ENCODE measurements around the gene F7.

F7 gene

GRCh38 chr13:113088691-113089020 lies 16.9 kb upstream of the F7 start:
- no peaks in the 10 kb centered on the region for H3K9me3 ChIP-seq (ENCODE audit: low read depth, low read length)
- no peak overlapping the region for H3K27ac ChIP-seq
- no peak overlapping the region for H3K4me3 ChIP-seq
- TF ChIP-seq EZH2 (IDR thresholded peaks at IDR 0.05) (no peak), FOXP2 (optimal IDR thresholded peaks at IDR 0.05; ENCODE audit: control extremely low read depth, extremely low read length, insufficient read depth) (no peak), POLR2AphosphoS5 (IDR thresholded peaks at IDR 0.05; ENCODE audit: borderline replicate concordance, low read depth, low read length) (no peak)
- H3K9ac ChIP-seq (ENCODE audit: insufficient read length): no peak overlapping the region
- H3K36me3 ChIP-seq (ENCODE audit: insufficient read depth, low read length): no peaks in the 10 kb centered on the region
- no peak for DNase-seq (ENCODE audit: low read depth, low spot score)

GRCh38 chr13:113089693-113090414 lies 15.7 kb upstream of the F7 start:
- H3K9me3 ChIP-seq (ENCODE audit: low read depth, low read length): no peaks in the 10 kb centered on the region
- H3K9ac ChIP-seq (ENCODE audit: insufficient read length): no peak overlapping the region
- H3K4me3 ChIP-seq: no peak overlapping the region
- no peaks in the 10 kb centered on the region for H3K36me3 ChIP-seq (ENCODE audit: insufficient read depth, low read length)
- TF ChIP-seq FOXP2 (optimal IDR thresholded peaks at IDR 0.05; ENCODE audit: control extremely low read depth, extremely low read length, insufficient read depth) (no peak), EZH2 (IDR thresholded peaks at IDR 0.05) (no peak), POLR2AphosphoS5 (IDR thresholded peaks at IDR 0.05; ENCODE audit: borderline replicate concordance, low read depth, low read length) (no peak)
- no peak for DNase-seq (ENCODE audit: low read depth, low spot score)
- no peak overlapping the region for H3K27ac ChIP-seq

- Histone ChIP-seq H3K4me3 (no peak overlapping the region), H3K36me3 (ENCODE audit: insufficient read depth, low read length) (no peaks in the 10 kb centered on the region), H3K27ac (no peak overlapping the region), H3K9me3 (ENCODE audit: low read depth, low read length) (no peaks in the 10 kb centered on the region), H3K9ac (ENCODE audit: insufficient read length) (no peak overlapping the region)
- TF ChIP-seq EZH2 (IDR thresholded peaks at IDR 0.05) (no peak), FOXP2 (optimal IDR thresholded peaks at IDR 0.05; ENCODE audit: control extremely low read depth, extremely low read length, insufficient read depth) (no peak), POLR2AphosphoS5 (IDR thresholded peaks at IDR 0.05; ENCODE audit: borderline replicate concordance, low read depth, low read length) (no peak)
- no peak for DNase-seq (ENCODE audit: low read depth, low spot score)
Observed at GRCh38 chr13:113090415-113090770, 15.2 kb upstream of the F7 start.

GRCh38 chr13:113090806-113091205 lies 14.8 kb upstream of the F7 start:
- no peaks in the 10 kb centered on the region for H3K36me3 ChIP-seq (ENCODE audit: insufficient read depth, low read length)
- no peak overlapping the region for H3K9ac ChIP-seq (ENCODE audit: insufficient read length)
- no peak overlapping the region for H3K27ac ChIP-seq
- TF ChIP-seq FOXP2 (optimal IDR thresholded peaks at IDR 0.05; ENCODE audit: control extremely low read depth, extremely low read length, insufficient read depth): no peak
- no peak for TF ChIP-seq EZH2 (IDR thresholded peaks at IDR 0.05)
- TF ChIP-seq POLR2AphosphoS5 (IDR thresholded peaks at IDR 0.05; ENCODE audit: borderline replicate concordance, low read depth, low read length): no peak
- H3K9me3 ChIP-seq (ENCODE audit: low read depth, low read length): no peaks in the 10 kb centered on the region
- no peak overlapping the region for H3K4me3 ChIP-seq
- no peak for DNase-seq (ENCODE audit: low read depth, low spot score)

- H3K4me3 ChIP-seq: no peak overlapping the region
- H3K36me3 ChIP-seq (ENCODE audit: insufficient read depth, low read length): no peaks in the 10 kb centered on the region
- H3K27ac ChIP-seq: no peak overlapping the region
- no peaks in the 10 kb centered on the region for H3K9me3 ChIP-seq (ENCODE audit: low read depth, low read length)
- no peak overlapping the region for H3K9ac ChIP-seq (ENCODE audit: insufficient read length)
- TF ChIP-seq EZH2 (IDR thresholded peaks at IDR 0.05): no peak
- no peak for TF ChIP-seq POLR2AphosphoS5 (IDR thresholded peaks at IDR 0.05; ENCODE audit: borderline replicate concordance, low read depth, low read length)
- TF ChIP-seq FOXP2 (optimal IDR thresholded peaks at IDR 0.05; ENCODE audit: control extremely low read depth, extremely low read length, insufficient read depth): no peak
- DNase-seq (ENCODE audit: low read depth, low spot score): no peak
Observed at GRCh38 chr13:113091211-113091771, 14.3 kb upstream of the F7 start.

- H3K27ac ChIP-seq: no peak overlapping the region
- TF ChIP-seq POLR2AphosphoS5 (IDR thresholded peaks at IDR 0.05; ENCODE audit: borderline replicate concordance, low read depth, low read length): no peak
- TF ChIP-seq FOXP2 (optimal IDR thresholded peaks at IDR 0.05; ENCODE audit: control extremely low read depth, extremely low read length, insufficient read depth): no peak
- no peak for TF ChIP-seq EZH2 (IDR thresholded peaks at IDR 0.05)
Observed at GRCh38 chr13:113091891-113092775, 13.5 kb upstream of the F7 start.

GRCh38 chr13:113092776-113093579 lies 12.6 kb upstream of the F7 start:
- no peak overlapping the region for H3K4me3 ChIP-seq
- H3K9ac ChIP-seq (ENCODE audit: insufficient read length): no peak overlapping the region
- H3K27ac ChIP-seq: no peak overlapping the region
- TF ChIP-seq FOXP2 (optimal IDR thresholded peaks at IDR 0.05; ENCODE audit: control extremely low read depth, extremely low read length, insufficient read depth) (no peak), POLR2AphosphoS5 (IDR thresholded peaks at IDR 0.05; ENCODE audit: borderline replicate concordance, low read depth, low read length) (no peak), EZH2 (IDR thresholded peaks at IDR 0.05) (no peak)
- H3K9me3 ChIP-seq (ENCODE audit: low read depth, low read length): no peaks in the 10 kb centered on the region
- DNase-seq (ENCODE audit: low read depth, low spot score): no peak
- no peaks in the 10 kb centered on the region for H3K36me3 ChIP-seq (ENCODE audit: insufficient read depth, low read length)

More at GRCh38 chr13:113091891-113092775, 13.5 kb upstream of the F7 start:
- Histone ChIP-seq H3K4me3 (no peak overlapping the region), H3K9me3 (ENCODE audit: low read depth, low read length) (no peaks in the 10 kb centered on the region), H3K9ac (ENCODE audit: insufficient read length) (no peak overlapping the region), H3K36me3 (ENCODE audit: insufficient read depth, low read length) (no peaks in the 10 kb centered on the region)
- no peak for DNase-seq (ENCODE audit: low read depth, low spot score)
